HG03342 (cell line): ENCODE data around the gene ADRM1.

Experiments
- ATAC-seq: cut with Tn5 transposase; IDR thresholded peaks from one replicate; pipeline ENCODE4 v1.9.1; 2021; ENCODE audit warnings: mild to moderate bottlenecking, moderate library complexity; ENCODE audit not compliant: unreplicated experiment

Gene ADRM1

GRCh38 chr20:62353289-62354030 is 50.7 kb downstream of the ADRM1 start:
- no peak for ATAC-seq

GRCh38 chr20:62354031-62354808 is 51.4 kb downstream of the ADRM1 start:
- no peak for ATAC-seq

- no peak for ATAC-seq
These were observed 52.1 kb downstream of the ADRM1 start for GRCh38 chr20:62354811-62355341.

DNA sequence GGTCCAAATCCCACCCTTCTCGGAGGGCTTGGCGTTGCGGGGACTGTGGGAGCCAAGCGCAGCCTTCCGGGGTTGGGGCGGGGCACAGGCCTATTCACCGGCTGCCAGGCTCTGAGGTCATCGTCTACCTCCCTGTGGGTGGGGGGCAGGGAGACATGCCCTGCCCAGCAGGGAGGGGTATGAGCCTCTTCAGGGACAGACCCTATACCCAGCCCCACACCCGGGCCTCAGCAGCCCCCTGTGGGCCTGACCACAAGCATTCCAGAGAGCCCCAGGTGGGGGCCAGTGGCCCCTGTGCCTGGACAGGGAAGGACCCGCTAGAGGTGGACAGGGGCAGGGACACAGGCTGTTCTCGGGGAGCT is 52.7 kb downstream of the ADRM1 start:
- ATAC-seq = no peak

DNA sequence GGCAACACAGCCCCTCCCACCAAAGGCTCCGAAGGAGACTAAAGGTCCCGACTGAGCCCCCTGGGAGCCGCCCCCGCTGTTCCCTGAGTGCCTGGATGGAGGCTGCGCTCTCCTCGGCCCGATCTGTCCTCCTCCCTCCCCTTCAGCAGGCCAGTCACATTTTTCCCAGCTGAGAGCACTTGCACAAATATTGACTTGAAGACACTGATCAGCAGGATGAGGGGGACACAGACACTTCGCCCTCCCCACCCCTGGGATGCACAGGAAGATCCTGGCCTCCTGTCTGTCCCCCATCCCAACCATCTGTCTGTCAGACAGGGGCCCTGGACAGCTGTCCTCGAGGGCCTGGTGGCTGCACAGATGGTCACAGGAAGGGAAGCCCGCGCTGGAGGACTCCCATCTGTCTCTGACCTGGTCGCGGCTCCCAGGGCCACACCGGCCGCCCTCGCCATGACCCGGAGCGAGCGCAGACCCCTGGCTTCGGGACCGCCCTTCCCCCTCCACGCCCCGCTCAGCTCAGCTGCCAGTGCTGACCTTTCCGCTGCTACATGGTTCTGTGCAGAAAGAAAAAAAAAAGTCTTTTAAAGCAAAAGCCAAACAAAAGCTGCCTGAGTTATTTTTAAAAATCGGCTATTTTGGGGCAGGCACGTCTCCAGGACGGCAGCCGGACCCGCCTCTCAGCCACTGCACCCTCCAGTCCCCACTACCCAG is 53.2 kb downstream of the ADRM1 start:
- no peak for ATAC-seq

DNA sequence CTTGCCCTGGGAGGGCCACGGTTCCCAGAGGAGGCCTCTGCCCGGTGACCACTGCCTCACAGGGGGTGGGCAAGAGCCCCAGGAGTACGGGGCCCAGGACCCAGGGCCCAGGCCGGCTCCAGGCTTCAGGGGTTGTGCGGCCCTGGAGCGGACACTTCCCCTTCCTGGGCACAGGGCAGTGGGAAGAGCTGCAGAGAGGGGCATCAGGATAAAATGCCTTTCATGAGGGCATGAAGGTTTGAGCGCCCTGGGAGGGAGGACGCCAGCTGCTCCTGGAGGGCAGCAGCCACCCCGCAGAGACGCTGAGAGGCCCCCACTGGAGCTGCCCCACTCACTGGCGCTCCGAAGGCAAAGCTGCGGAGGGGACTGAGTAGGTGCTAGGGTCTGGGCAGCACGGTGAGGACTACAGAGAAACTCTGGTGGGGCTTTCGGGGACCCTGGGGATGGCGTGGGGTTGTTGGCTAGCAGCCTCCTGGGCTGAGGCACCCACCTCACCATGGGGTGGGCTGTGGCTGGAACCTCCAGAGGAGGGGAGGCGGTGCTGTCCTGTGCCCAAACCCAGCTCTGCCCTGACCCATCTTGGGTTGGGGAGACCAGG is 53.9 kb downstream of the ADRM1 start:
- ATAC-seq = no peak

- ATAC-seq = no peak
These were observed 54.4 kb downstream of the ADRM1 start for GRCh38 chr20:62357187-62357667.

GRCh38 chr20:62357681-62358080 is 54.9 kb downstream of the ADRM1 start:
- no peak for ATAC-seq
